Measurements from ENCODE around the gene CCDC28A. TPM values are rescaled to one million over a fixed set of nuclear protein-coding genes. Genes with fewer than 3 reads are reported as not detected.

The CCDC28A gene
- total RNA-seq, 4 donors from 2014 or later = 20.9 to 33.9 (median 24.8) TPM

DNA sequence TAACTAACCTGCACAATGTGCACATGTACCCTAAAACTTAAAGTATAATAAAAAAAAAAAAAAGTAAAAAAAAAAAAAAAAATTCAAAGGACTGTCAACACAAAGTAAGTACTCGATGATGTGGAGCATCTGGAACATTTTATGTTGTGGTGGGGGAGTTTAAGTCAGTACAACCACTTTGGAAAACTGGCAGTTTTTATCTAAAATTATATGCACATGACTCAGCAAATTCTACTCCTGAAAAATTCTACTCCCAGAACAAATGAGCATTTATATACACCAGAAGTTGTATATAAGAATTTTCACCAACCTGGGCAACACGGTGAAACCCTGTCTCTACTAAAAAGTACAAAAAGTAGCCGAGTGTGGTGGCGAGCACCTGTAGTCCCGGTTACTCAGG lies 36.9 kb upstream of the CCDC28A start:
- TF ChIP-seq, protein P1, sequence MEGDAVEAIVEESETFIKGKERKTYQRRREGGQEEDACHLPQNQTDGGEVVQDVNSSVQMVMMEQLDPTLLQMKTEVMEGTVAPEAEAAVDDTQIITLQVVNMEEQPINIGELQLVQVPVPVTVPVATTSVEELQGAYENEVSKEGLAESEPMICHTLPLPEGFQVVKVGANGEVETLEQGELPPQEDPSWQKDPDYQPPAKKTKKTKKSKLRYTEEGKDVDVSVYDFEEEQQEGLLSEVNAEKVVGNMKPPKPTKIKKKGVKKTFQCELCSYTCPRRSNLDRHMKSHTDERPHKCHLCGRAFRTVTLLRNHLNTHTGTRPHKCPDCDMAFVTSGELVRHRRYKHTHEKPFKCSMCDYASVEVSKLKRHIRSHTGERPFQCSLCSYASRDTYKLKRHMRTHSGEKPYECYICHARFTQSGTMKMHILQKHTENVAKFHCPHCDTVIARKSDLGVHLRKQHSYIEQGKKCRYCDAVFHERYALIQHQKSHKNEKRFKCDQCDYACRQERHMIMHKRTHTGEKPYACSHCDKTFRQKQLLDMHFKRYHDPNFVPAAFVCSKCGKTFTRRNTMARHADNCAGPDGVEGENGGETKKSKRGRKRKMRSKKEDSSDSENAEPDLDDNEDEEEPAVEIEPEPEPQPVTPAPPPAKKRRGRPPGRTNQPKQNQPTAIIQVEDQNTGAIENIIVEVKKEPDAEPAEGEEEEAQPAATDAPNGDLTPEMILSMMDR (IDR thresholded peaks at IDR 0.05; ENCODE audit: low read depth) = no peak

GRCh38 chr6:138752017-138752416 lies 21.6 kb upstream of the CCDC28A start:
- TF ChIP-seq, protein P1 (IDR thresholded peaks at IDR 0.05; ENCODE audit: low read depth) = no peak

- TF ChIP-seq, protein P1 (IDR thresholded peaks at IDR 0.05; ENCODE audit: low read depth) = no peak
Measured at GRCh38 chr6:138757136-138757535, 16.4 kb upstream of the CCDC28A start.

DNA sequence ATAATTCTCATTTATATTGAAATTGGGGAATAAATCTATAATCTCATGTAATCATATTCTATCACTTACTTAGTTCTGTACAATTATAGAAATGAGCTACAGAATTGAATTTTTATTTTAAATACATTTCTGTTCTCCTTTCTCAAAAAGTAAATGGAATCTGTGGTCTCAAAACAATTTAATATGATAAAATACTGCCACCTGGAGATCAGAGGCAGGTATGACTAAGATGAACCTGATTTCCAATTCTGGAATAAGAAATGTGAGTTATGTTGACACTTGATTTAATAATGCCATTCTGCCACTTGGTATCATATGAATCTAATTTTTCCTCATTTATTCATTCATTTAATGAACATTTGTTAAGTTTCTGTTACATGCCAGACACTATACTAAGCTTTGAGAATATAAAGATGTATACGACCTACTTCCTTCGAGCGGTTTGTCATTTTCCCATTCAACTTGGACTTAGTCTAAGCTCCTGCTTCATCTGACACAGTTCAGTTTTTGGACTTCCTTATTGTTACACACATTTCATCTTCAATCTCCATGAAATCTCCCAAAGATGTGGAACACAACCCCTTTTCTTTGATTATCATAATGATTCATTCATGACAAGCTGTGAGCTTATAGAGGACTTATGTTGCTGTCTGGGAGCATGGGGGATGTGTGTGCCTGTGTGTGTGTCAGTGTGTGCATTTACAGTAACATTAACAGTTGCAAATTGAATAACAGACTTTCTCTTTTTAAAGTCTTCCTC lies 7.5 kb upstream of the CCDC28A start:
- TF ChIP-seq, protein P1 (IDR thresholded peaks at IDR 0.05; ENCODE audit: low read depth) = no peak

DNA sequence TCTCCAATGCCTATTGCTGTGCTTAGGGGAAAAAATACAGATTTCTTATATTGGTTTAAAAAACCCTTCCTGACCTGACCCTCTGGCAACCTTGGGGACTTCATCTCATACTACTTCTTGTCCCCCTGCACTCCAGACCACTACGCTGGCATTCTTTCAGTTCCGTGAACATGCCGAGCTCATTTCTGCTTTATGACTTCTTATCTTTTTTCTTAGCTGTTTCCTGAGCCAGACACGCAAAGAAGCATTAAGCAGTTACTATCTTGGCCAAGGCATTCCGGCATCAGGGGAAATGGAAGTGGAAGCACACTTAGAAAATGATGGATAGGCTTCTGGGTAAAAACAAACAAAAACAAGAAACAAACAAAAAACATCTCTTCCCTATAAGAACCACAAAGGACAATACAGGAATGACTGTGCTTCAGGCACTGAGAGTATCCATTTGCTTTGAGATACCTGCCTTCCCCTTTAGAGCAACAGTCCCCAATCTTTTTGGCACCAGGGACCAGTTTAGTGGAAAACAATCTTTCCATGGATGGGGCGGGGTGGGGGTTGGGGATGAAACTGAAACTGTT lies 4.4 kb upstream of the CCDC28A start:
- TF ChIP-seq, protein P1 (IDR thresholded peaks at IDR 0.05; ENCODE audit: low read depth) = no peak

DNA sequence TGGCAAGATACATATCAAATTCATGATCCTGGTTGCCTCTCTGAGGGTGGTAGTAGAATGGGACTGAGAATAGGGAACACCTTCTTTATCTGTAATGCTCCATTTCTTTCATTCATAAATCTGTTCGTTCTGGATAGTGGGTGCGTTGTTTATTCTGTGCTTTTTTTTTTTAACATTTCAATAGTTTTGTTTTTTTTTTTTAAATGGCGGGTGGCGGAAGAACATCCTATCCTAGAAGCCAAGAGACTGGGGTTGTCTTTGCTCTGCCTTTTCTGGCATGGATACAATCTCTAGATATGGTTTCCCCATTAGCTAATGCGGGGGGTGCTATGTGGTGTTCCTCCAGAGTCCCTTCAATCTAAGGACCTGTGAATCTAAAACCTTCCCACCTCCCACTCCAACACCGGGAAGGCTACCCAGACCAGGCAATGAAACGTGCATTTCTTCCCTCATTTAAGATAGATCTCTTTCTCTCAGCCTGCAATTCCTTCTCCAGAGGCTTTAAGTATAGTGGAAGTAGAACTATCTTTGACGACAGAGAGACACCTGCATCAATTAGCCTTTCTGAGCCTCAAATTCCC lies 883 bp upstream of the CCDC28A start:
- TF ChIP-seq, protein P1 (IDR thresholded peaks at IDR 0.05; ENCODE audit: low read depth) = no peak

DNA sequence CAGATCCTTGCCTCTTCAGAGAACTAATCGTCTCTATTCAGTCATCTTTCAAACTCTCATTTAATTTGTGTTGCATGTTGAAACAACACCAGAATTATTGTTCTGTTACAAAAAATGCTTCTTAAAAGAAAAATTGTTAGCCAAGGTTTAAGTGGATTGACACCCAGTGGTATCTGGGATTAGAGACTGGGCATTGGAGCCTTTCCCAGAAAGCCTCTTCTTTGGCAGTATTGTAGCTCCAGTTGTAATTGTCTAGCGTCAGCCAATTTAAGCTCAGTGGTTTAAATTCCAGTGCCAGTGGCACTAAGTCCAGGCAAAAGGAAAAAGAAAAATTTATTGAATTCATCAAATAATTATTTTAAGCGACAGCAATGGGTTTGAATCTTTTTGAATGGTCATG lies 801 bp downstream of the CCDC28A start:
- TF ChIP-seq, protein P1 (IDR thresholded peaks at IDR 0.05; ENCODE audit: low read depth) = no peak
